H1 (cell line): ENCODE measurements around the gene ITGB8. TPM values are rescaled to one million over a fixed set of nuclear protein-coding genes. Genes with fewer than 3 reads are reported as not detected.

Experiments used
- CTCF ChIA-PET: fragments of 300-600 bp; sonication (Branson Sonifier 250); formaldehyde crosslinking; loops from one replicate; lab custom pipeline; 2021; ENCODE audit not compliant: partially characterized antibody; lab: Charles Lee
- POLR2A ChIA-PET: fragments of 300-600 bp; sonication (Branson Sonifier 250); formaldehyde crosslinking; loops from one replicate; lab custom pipeline; 2021; ENCODE audit warnings: inconsistent platforms; ENCODE audit not compliant: partially characterized antibody; lab: Charles Lee
- DNase-seq, 2 experiments: peaks; one replicate each; pipeline versions ENCODE4 v3.0.0 to v3.0.0-alpha.2; 2010 to 2022; ENCODE audit warnings: low spot score in 2 of 2, low read depth in 1 of 2, mixed read lengths in 1 of 2
- FAIRE-seq: peaks from 2 replicates; lab custom pipeline; 2011; peaks lifted over from hg19 to GRCh38; lab: Jason Lieb, UNC
- H2AFZ ChIP-seq: 2 replicates; pipeline ENCODE4 v1.8.1; 2012; ENCODE audit warnings: low read length, inconsistent platforms
- H2AK5ac ChIP-seq: 2 replicates; pipeline ENCODE4 v1.6.1; 2013; ENCODE audit warnings: low read depth, low read length
- H2BK120ac ChIP-seq: replicated peaks from 2 replicates; pipeline ENCODE3; 2013; ENCODE audit warnings: low read depth, low read length, inconsistent platforms
- H2BK12ac ChIP-seq: 2 replicates; pipeline ENCODE4 v1.6.1; 2013; ENCODE audit warnings: low read depth, low read length
- H2BK15ac ChIP-seq: 2 replicates; pipeline ENCODE4 v1.6.1; 2013; ENCODE audit warnings: low read length
- H2BK20ac ChIP-seq: 2 replicates; pipeline ENCODE4 v1.6.1; 2013; ENCODE audit warnings: low read length
- H2BK5ac ChIP-seq: 2 replicates; pipeline ENCODE4 v1.6.1; 2013; ENCODE audit warnings: low read depth, low read length
- H3K14ac ChIP-seq: 2 replicates; pipeline ENCODE4 v1.6.1; 2013; ENCODE audit warnings: inconsistent platforms; ENCODE audit not compliant: insufficient read length
- H3K18ac ChIP-seq: 2 replicates; pipeline ENCODE4 v1.6.1; 2013; ENCODE audit warnings: low read length; ENCODE audit errors: extremely low read depth
- H3K23ac ChIP-seq: 2 replicates; pipeline ENCODE4 v1.6.1; 2013; ENCODE audit warnings: inconsistent platforms; ENCODE audit not compliant: insufficient read length
- H3K23me2 ChIP-seq: 2 replicates; pipeline ENCODE4 v1.6.1; 2013; ENCODE audit warnings: low read depth, low read length
- H3K27ac ChIP-seq: 2 replicates; pipeline ENCODE4 v1.6.1; 2011; ENCODE audit warnings: low read depth, low read length, inconsistent platforms
- H3K27me3 ChIP-seq, 4 experiments: replicated peaks in 1 of 4; 1 replicate in 1 of 4; 2 replicates in 3 of 4; pipeline versions ENCODE4 v1.6.1 to v1.8.1; 2011 to 2013; ENCODE audit warnings: low read length in 3 of 4, mild to moderate bottlenecking in 3 of 4, inconsistent platforms in 2 of 4, mixed read lengths in 2 of 4, moderate library complexity in 1 of 4; ENCODE audit not compliant: control insufficient read depth in 3 of 4, insufficient read depth in 3 of 4; ENCODE audit errors: extremely low read depth in 1 of 4
- H3K36me3 ChIP-seq, 4 experiments: 2 replicates each; pipeline versions ENCODE4 v1.6.1 to v1.8.1; 2011 to 2013; ENCODE audit warnings: mild to moderate bottlenecking in 4 of 4, low read length in 3 of 4, moderate library complexity in 2 of 4, control low read depth in 1 of 4, inconsistent platforms in 1 of 4; ENCODE audit not compliant: insufficient read depth in 4 of 4, control insufficient read depth in 2 of 4
- H3K4ac ChIP-seq: replicated peaks from 2 replicates; pipeline ENCODE3; 2013; ENCODE audit warnings: low read length, low read depth, mixed read lengths, inconsistent platforms; ENCODE audit not compliant: insufficient read length
- H3K4me1 ChIP-seq, 4 experiments: replicated peaks in 1 of 4; 1 replicate in 1 of 4; 2 replicates in 3 of 4; pipeline versions ENCODE4 v1.6.1 to v1.8.1; 2011 to 2013; ENCODE audit warnings: low read length in 3 of 4, inconsistent platforms in 2 of 4, mixed read lengths in 1 of 4; ENCODE audit not compliant: insufficient read depth in 4 of 4, control insufficient read depth in 3 of 4
- H3K4me2 ChIP-seq, 2 experiments: 2 replicates each; pipeline versions ENCODE4 v1.6.1 to v1.8.1; 2011 to 2013; ENCODE audit warnings: low read depth in 2 of 2, low read length in 2 of 2, control low read depth in 1 of 2, inconsistent platforms in 1 of 2, mild to moderate bottlenecking in 1 of 2; ENCODE audit not compliant: insufficient read depth in 1 of 2
- H3K4me3 ChIP-seq, 4 experiments: fragments of 200-600, 300-600 bp in 1 of 4; sonication (generic), shearing (Covaris generic), sonication (Bioruptor Twin) in 1 of 4; 2 replicates each; pipeline versions ENCODE4 v1.5.1 to v1.8.1; 2011 to 2016; ENCODE audit warnings: low read length in 4 of 4, low read depth in 3 of 4, control low read depth in 2 of 4, inconsistent platforms in 2 of 4, mild to moderate bottlenecking in 2 of 4, mixed read lengths in 1 of 4, moderate library complexity in 1 of 4; ENCODE audit not compliant: insufficient read depth in 2 of 4; ENCODE audit errors: extremely low read depth in 1 of 4
- H3K56ac ChIP-seq: replicated peaks from 2 replicates; pipeline ENCODE3; 2013; ENCODE audit warnings: low read depth, mild to moderate bottlenecking, mixed read lengths, low read length, inconsistent platforms; ENCODE audit not compliant: insufficient read length
- H3K79me1 ChIP-seq: 2 replicates; pipeline ENCODE4 v1.6.1; 2013; ENCODE audit warnings: low read depth, low read length, control low read depth
- H3K79me2 ChIP-seq, 2 experiments: 2 replicates each; pipeline versions ENCODE4 v1.6.1 to v1.8.1; 2012 to 2013; ENCODE audit warnings: low read length in 2 of 2, mild to moderate bottlenecking in 2 of 2, inconsistent platforms in 1 of 2; ENCODE audit not compliant: insufficient read depth in 2 of 2, control insufficient read depth in 1 of 2
- H3K9ac ChIP-seq, 4 experiments: replicated peaks in 1 of 4; 1 replicate in 1 of 4; 2 replicates in 3 of 4; pipeline versions ENCODE4 v1.6.1 to v1.8.1; 2011 to 2013; ENCODE audit warnings: low read depth in 3 of 4, low read length in 3 of 4, control low read depth in 2 of 4, mild to moderate bottlenecking in 2 of 4, moderate library complexity in 2 of 4, inconsistent platforms in 1 of 4; ENCODE audit errors: extremely low read depth in 1 of 4
- H3K9me3 ChIP-seq, 2 experiments: 2 replicates each; pipeline versions ENCODE4 v1.6.1 to v1.8.1; 2012 to 2013; ENCODE audit warnings: mild to moderate bottlenecking in 2 of 2, moderate library complexity in 2 of 2, control low read depth in 1 of 2, inconsistent platforms in 1 of 2, low read depth in 1 of 2, low read length in 1 of 2, mixed read lengths in 1 of 2; ENCODE audit not compliant: insufficient read depth in 2 of 2
- H4K20me1 ChIP-seq, 2 experiments: replicated peaks in 1 of 2; 2 replicates each; pipeline versions ENCODE3 to v1.8.1; 2011 to 2013; ENCODE audit warnings: inconsistent platforms in 2 of 2, low read length in 2 of 2, mild to moderate bottlenecking in 1 of 2; ENCODE audit not compliant: insufficient read depth in 2 of 2, control insufficient read depth in 1 of 2
- H4K5ac ChIP-seq: 2 replicates; pipeline ENCODE4 v1.6.1; 2013; ENCODE audit warnings: low read length, low read depth, mixed read lengths, inconsistent platforms; ENCODE audit not compliant: insufficient read length
- H4K8ac ChIP-seq: 2 replicates; pipeline ENCODE4 v1.8.0; 2013; ENCODE audit warnings: mild to moderate bottlenecking, moderate library complexity, low read length, inconsistent platforms; ENCODE audit not compliant: insufficient read depth; ENCODE audit errors: extremely low read depth
- H4K91ac ChIP-seq: replicated peaks from 2 replicates; pipeline ENCODE3; 2013; ENCODE audit warnings: low read length, mixed read lengths, inconsistent platforms; ENCODE audit not compliant: insufficient read length
- BRCA1 ChIP-seq: IDR thresholded peaks from 2 replicates; pipeline ENCODE4 v1.6.1; 2012; ENCODE audit warnings: low read depth, low read length, improper control_type of control experiment
- CHD2 ChIP-seq: IDR thresholded peaks from 2 replicates; pipeline ENCODE4 v1.6.1; 2012; ENCODE audit warnings: low read length, improper control_type of control experiment
- E2F6 ChIP-seq: IDR thresholded peaks from 2 replicates; pipeline ENCODE4 v1.6.1; 2012; ENCODE audit warnings: inconsistent platforms
- JUN ChIP-seq: IDR thresholded peaks from 2 replicates; pipeline ENCODE4 v1.6.1; 2011; ENCODE audit warnings: low read depth, mild to moderate bottlenecking, improper control_type of control experiment, low read length
- JUND ChIP-seq: IDR thresholded peaks from 2 replicates; pipeline ENCODE4 v1.6.1; 2011; ENCODE audit warnings: mild to moderate bottlenecking, improper control_type of control experiment, low read length
- NANOG ChIP-seq: IDR thresholded peaks from 2 replicates; pipeline ENCODE4 v1.6.1; 2011; ENCODE audit warnings: low read length, low read depth, mild to moderate bottlenecking, inconsistent platforms; ENCODE audit not compliant: insufficient read depth, poor library complexity, severe bottlenecking
- POU5F1 ChIP-seq: IDR thresholded peaks from 2 replicates; pipeline ENCODE4 v1.6.1; 2011; ENCODE audit warnings: low read depth, mild to moderate bottlenecking, low read length, moderate library complexity
- RBBP5 ChIP-seq: IDR thresholded peaks from 2 replicates; pipeline ENCODE4 v1.7.1; 2012; ENCODE audit warnings: low read depth, mild to moderate bottlenecking, inconsistent platforms, low read length, moderate library complexity, borderline replicate concordance
- RFX5 ChIP-seq: IDR thresholded peaks from 2 replicates; pipeline ENCODE4 v1.6.1; 2011; ENCODE audit warnings: low read depth, low read length, improper control_type of control experiment, borderline replicate concordance
- SUZ12 ChIP-seq: fragments of 200-600 bp; sonication (generic); IDR thresholded peaks from 2 replicates; pipeline ENCODE4 v1.6.1; 2012; ENCODE audit warnings: mild to moderate bottlenecking, inconsistent platforms, low read length, moderate library complexity, mixed read lengths
- TCF12 ChIP-seq: IDR thresholded peaks from 2 replicates; pipeline ENCODE4 v1.6.1; 2011; ENCODE audit warnings: low read depth, mild to moderate bottlenecking, low read length
- TEAD4 ChIP-seq: IDR thresholded peaks from 2 replicates; pipeline ENCODE4 v1.6.1; 2012; ENCODE audit warnings: low read depth, low read length, inconsistent platforms, mixed read lengths
- whole genome bisulfite sequencing, 2 experiments: shearing (Covaris generic) in 1 of 2; methylation state at CpG; one replicate each; pipeline versions ENCODE4 v1.1.6 to v1.1.7; 2013 to 2015; ENCODE audit warnings: low lambda C conversion rate in 2 of 2, mixed read lengths in 2 of 2, inconsistent platforms in 1 of 2, low coverage in 1 of 2, missing lambda C conversion rate in 1 of 2; ENCODE audit not compliant: insufficient replicate concordance in 2 of 2, insufficient coverage in 1 of 2, insufficient read length in 1 of 2; ENCODE audit errors: extremely low coverage in 1 of 2, missing lambda C conversion rate in 1 of 2; 5-methylcytosine and 5-hydroxymethylcytosine counted together
- polyA plus RNA-seq, 7 experiments: library from polyadenylated mRNA; depleted of rRNA in 3 of 7; stranded (reverse) in 5 of 7; unstranded in 2 of 7; fragments of >200 nt in 5 of 7; fragments of 200-250 nt in 2 of 7; gene quantifications; 1 replicate in 5 of 7; 2 replicates in 1 of 7; 4 replicates in 1 of 7; pipeline versions ENCODE4 v1.2.1 to v1.2.3, GENCODE V29; 2011 to 2013; ENCODE audit warnings: missing spikeins in 2 of 7, mixed read lengths in 2 of 7
- total RNA-seq: library from RNA; stranded (reverse); fragmentation: NEBNext Ultra II Directional; extraction: Animal tissue kit (Norgen Biotek cat#: 25700); gene quantifications from 2 replicates; pipeline ENCODE4 v1.2.1, GENCODE V29; 2021

The ITGB8 gene
- total and polyA plus RNA-seq, 2 of the 8 experiments (the other 6 are each of a cell fraction or from before 2014, with no cell fraction given): 1.2 to 3.6 TPM

DNA sequence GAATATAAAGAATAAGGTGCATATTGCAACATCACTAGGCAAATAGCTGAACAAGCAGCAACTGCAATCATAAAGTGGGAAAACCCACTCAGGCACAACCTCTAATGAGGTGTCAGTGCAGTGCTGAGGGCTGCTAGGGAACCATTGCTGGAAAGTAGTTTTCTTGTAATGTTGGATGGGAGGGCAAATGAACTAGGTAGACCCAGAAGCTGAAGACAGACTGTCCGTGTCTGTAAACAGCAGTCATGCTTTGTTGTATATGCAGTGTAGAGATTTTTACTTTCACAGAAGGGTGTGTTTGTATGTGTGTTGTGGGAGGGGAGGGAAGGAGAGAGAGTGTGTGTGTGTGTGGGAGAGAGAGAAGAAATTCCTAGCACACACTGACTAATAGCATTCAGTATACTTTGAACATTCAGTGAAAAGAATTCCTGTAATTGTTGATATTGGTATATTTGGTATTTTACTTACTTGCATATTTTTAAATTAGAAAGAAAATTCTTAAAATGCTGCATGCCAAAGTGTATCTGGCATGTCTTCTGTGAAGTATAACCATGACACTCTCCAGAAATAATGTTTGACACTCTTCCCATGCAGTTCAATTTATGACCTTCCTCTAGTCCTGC lies 28.8 kb downstream of the ITGB8 start:
- H3K4me2 ChIP-seq: no peak overlapping the region
- FAIRE-seq (no peak), DNase-seq (no peak)
- no peak overlapping the region for H2AFZ ChIP-seq
- H3K18ac ChIP-seq: no peak overlapping the region
- no peaks in the 10 kb centered on the region for H3K27me3 ChIP-seq
- no peaks in the 10 kb centered on the region for H3K23me2 ChIP-seq
- no peak overlapping the region for H3K4ac ChIP-seq
- WGBS, 2 experiments: 83% methylated on average over 1 of the region's 1 CpG; no CpG with 5 or more reads in 1 of the 2 experiments
- no peaks in the 10 kb centered on the region for H3K4me1 ChIP-seq
- H3K23ac ChIP-seq: no peak overlapping the region
- no peak overlapping the region for H3K14ac ChIP-seq
- no peak overlapping the region for H3K56ac ChIP-seq
- H3K9me3 ChIP-seq: no peaks in the 10 kb centered on the region
- H3K36me3 ChIP-seq: no peaks in the 10 kb centered on the region; a peak in 2 of 8 replicates
- CTCF ChIA-PET: no interaction called here
- H3K79me2 ChIP-seq: no peaks in the 10 kb centered on the region
- H4K91ac ChIP-seq: no peak overlapping the region
- no peak overlapping the region for H2BK12ac ChIP-seq
- H2BK5ac ChIP-seq: no peak overlapping the region
- no peaks in the 10 kb centered on the region for H4K20me1 ChIP-seq
- no peak overlapping the region for H2AK5ac ChIP-seq
- H2BK120ac ChIP-seq: no peak overlapping the region
- no peak overlapping the region for H3K9ac ChIP-seq
- no peak overlapping the region for H4K8ac ChIP-seq
- no peak overlapping the region for H4K5ac ChIP-seq
- no peaks in the 10 kb centered on the region for H3K79me1 ChIP-seq
- POLR2A ChIA-PET: interaction anchor here (0.8 kb wide), 1 partner anchor 9 kb away, joined by 4 read pairs; no protein-coding TSS in a partner anchor
- no peak overlapping the region for H3K27ac ChIP-seq
- no peak overlapping the region for H2BK15ac ChIP-seq
- H3K4me3 ChIP-seq: no peak overlapping the region
- no peak overlapping the region for H2BK20ac ChIP-seq
- TF ChIP-seq BRCA1 (no peak), TCF12 (no peak), TEAD4 (no peak), NANOG (no peak), SUZ12 (no peak), CHD2 (no peak), POU5F1 (no peak), JUND (no peak), E2F6 (no peak), RFX5 (no peak), RBBP5 (no peak), JUN (no peak)
